Osteoblast (primary cell): ENCODE data around the gene PDE11A. TPM values are rescaled to one million over a fixed set of nuclear protein-coding genes. Genes with fewer than 3 reads are reported as not detected.

Experiments used
- DNase-seq: peaks from one replicate; pipeline ENCODE4 v3.0.0; 2011; ENCODE audit warnings: low spot score, mixed read lengths; ENCODE audit not compliant: insufficient read length; ENCODE audit errors: missing footprints
- H2AFZ ChIP-seq: 2 replicates; pipeline ENCODE4 v1.6.0; 2011; ENCODE audit warnings: mild to moderate bottlenecking, low read length
- H3K27ac ChIP-seq: 2 replicates; pipeline ENCODE4 v1.5.1; 2011; ENCODE audit warnings: mild to moderate bottlenecking, low read depth, low read length, moderate library complexity
- H3K27me3 ChIP-seq: 2 replicates; pipeline ENCODE4 v1.6.0; 2012; ENCODE audit warnings: mild to moderate bottlenecking, control low read depth, inconsistent platforms, low read length, moderate library complexity; ENCODE audit not compliant: insufficient read depth
- H3K36me3 ChIP-seq: 2 replicates; pipeline ENCODE4 v1.5.1; 2011; ENCODE audit warnings: mild to moderate bottlenecking, low read length, control low read depth, moderate library complexity; ENCODE audit not compliant: insufficient read depth
- H3K4me1 ChIP-seq: 2 replicates; pipeline ENCODE4 v1.5.1; 2011; ENCODE audit warnings: mild to moderate bottlenecking, low read length, control low read depth, moderate library complexity; ENCODE audit not compliant: insufficient read depth
- H3K4me2 ChIP-seq: 2 replicates; pipeline ENCODE4 v1.6.0; 2011; ENCODE audit warnings: mild to moderate bottlenecking, low read length; ENCODE audit not compliant: insufficient read depth
- H3K4me3 ChIP-seq: fragments of 200-600 bp; sonication (generic); 3 replicates; pipeline ENCODE4 v1.5.1; 2012; ENCODE audit warnings: mild to moderate bottlenecking, low read length, inconsistent platforms; ENCODE audit not compliant: insufficient read depth
- H3K79me2 ChIP-seq: 2 replicates; pipeline ENCODE4 v1.6.0; 2012; ENCODE audit warnings: mild to moderate bottlenecking, low read length, control low read depth, inconsistent platforms; ENCODE audit not compliant: insufficient read depth
- H3K9me3 ChIP-seq: 2 replicates; pipeline ENCODE4 v1.5.1; 2011; ENCODE audit warnings: low read depth, low read length, control low read depth
- H4K20me1 ChIP-seq: 2 replicates; pipeline ENCODE4 v1.6.0; 2012; ENCODE audit warnings: mild to moderate bottlenecking, low read length, control low read depth; ENCODE audit not compliant: insufficient read depth
- total RNA-seq: library from RNA; depleted of rRNA; stranded (reverse); fragments of >200 nt; gene quantifications from 2 replicates; pipeline ENCODE4 v1.2.3, GENCODE V29; 2012
- TF ChIP-seq, protein P1 (sequence below): IDR thresholded peaks from 2 replicates; pipeline ENCODE4 v1.5.1; 2011; ENCODE audit warnings: mild to moderate bottlenecking, low read depth, low read length, moderate library complexity; ENCODE audit errors: extremely low read depth

PDE11A gene
- total RNA-seq, 1 donor = 0.36 TPM

DNA sequence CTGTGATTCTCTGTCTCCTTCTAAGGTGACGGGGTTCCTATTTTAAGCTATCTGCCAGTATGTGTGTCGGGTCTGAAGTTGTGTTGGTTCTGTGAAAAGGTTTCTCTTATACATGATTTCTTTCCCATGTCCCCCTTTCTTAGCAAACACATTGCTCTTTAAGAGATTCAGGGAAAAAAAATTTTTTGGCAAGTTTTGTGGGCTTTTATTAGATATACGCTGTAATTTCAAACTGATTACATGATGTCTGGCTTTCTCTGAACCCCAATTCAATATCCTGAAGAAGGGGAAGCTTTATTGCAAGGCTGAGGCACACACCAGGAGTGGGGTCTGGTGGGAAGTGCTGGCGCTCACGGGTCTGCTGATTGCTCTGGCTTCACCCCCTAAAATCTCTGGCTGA lies 469.4 kb downstream of the PDE11A start:
- Histone ChIP-seq H3K4me3 (no peak overlapping the region), H2AFZ (no peak overlapping the region), H3K9me3 (no peaks in the 10 kb centered on the region), H3K27ac (no peak overlapping the region), H3K36me3 (no peaks in the 10 kb centered on the region), H3K4me2 (no peak overlapping the region), H4K20me1 (no peaks in the 10 kb centered on the region), H3K79me2 (no peaks in the 10 kb centered on the region), H3K27me3 (peaks cover 12% of the 10 kb centered on the region), H3K4me1 (peaks cover 1% of the 10 kb centered on the region)
- DNase-seq = no peak
- TF ChIP-seq, protein P1, sequence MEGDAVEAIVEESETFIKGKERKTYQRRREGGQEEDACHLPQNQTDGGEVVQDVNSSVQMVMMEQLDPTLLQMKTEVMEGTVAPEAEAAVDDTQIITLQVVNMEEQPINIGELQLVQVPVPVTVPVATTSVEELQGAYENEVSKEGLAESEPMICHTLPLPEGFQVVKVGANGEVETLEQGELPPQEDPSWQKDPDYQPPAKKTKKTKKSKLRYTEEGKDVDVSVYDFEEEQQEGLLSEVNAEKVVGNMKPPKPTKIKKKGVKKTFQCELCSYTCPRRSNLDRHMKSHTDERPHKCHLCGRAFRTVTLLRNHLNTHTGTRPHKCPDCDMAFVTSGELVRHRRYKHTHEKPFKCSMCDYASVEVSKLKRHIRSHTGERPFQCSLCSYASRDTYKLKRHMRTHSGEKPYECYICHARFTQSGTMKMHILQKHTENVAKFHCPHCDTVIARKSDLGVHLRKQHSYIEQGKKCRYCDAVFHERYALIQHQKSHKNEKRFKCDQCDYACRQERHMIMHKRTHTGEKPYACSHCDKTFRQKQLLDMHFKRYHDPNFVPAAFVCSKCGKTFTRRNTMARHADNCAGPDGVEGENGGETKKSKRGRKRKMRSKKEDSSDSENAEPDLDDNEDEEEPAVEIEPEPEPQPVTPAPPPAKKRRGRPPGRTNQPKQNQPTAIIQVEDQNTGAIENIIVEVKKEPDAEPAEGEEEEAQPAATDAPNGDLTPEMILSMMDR = no peak

DNA sequence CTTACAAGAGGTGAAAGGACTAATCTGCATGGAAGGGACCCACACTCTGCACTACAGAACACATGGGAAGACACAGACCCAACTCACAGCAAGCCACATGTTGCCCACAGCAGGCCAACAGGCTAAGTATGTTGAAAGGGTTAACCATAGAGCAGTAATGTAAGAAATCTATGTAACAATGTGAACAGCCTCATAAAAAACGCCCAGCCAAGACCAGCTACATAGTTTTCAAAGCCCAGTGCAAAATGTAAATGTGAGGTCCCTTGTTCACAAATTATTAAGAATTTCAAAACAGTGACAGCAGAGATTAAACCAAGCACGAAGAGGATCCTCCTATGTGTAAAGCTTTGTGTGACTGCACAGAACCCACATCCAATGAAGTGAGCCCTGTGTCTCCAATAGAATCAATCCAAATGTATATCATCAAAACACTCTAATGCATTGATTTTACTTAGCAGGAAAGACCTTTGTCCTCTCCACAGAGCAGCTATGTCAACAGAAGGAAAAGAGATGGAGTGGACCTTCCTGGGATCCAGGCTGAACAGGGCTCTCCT lies 469.9 kb downstream of the PDE11A start:
- DNase-seq = no peak
- Histone ChIP-seq H3K4me1 (peaks cover 6% of the 10 kb centered on the region), H2AFZ (no peak overlapping the region), H4K20me1 (no peaks in the 10 kb centered on the region), H3K27me3 (peaks cover 14% of the 10 kb centered on the region), H3K27ac (no peak overlapping the region), H3K79me2 (no peaks in the 10 kb centered on the region), H3K4me2 (no peak overlapping the region), H3K36me3 (no peaks in the 10 kb centered on the region), H3K4me3 (no peak overlapping the region), H3K9me3 (no peaks in the 10 kb centered on the region)
- TF ChIP-seq, protein P1 = no peak

DNA sequence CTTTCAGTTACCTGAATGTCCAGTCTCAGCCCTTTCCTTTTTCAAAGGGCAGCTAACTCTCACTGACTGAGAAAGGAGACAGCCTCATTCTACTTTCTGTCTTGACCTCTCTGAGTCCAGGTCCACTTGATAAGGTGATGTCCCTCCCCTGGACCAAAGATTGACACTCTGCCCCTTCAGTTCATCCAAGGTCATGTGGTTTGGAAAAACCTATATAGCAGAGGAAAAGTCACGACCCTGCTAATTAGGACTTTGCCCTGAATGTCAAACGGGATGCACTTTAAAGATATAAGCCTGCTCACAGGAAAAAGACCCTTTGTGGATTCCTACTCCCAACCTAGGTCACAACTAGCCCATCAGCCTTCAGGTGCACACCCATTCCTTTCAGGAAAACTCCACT lies 471.7 kb downstream of the PDE11A start:
- Histone ChIP-seq H3K79me2 (no peaks in the 10 kb centered on the region), H2AFZ (no peak overlapping the region), H4K20me1 (no peaks in the 10 kb centered on the region), H3K27me3 (peaks cover 15% of the 10 kb centered on the region), H3K36me3 (no peaks in the 10 kb centered on the region), H3K4me1 (peaks cover 6% of the 10 kb centered on the region), H3K4me3 (no peak overlapping the region), H3K9me3 (no peaks in the 10 kb centered on the region), H3K27ac (no peak overlapping the region), H3K4me2 (no peak overlapping the region)
- DNase-seq = no peak
- TF ChIP-seq, protein P1 = no peak

DNA sequence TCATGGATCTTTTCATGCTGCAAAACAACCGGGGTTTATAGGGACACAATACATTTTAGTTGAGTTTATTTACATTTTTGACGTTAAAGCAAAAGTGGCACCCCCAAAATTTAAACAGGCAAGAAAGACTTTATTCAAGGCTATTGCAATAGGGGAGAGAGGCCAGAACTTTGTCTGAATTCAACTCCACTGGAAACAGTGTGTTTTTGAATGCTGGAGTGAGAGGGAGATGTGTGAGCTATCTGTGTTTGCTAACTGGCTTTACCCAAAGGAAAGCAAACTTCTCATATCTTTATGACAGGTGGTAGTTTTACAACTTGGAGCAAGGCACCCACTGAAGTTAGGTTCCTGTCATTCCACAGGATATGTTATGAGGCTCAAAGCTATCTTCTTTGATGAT lies 472.6 kb downstream of the PDE11A start:
- H2AFZ ChIP-seq = no peak overlapping the region
- no peaks in the 10 kb centered on the region for H3K79me2 ChIP-seq
- no peak overlapping the region for H3K27ac ChIP-seq
- peaks cover 6% of the 10 kb centered on the region for H3K4me1 ChIP-seq
- TF ChIP-seq, protein P1 = no peak
- H4K20me1 ChIP-seq = no peaks in the 10 kb centered on the region
- H3K27me3 ChIP-seq = peaks cover 15% of the 10 kb centered on the region
- no peaks in the 10 kb centered on the region for H3K36me3 ChIP-seq
- H3K4me2 ChIP-seq = no peak overlapping the region
- no peak overlapping the region for H3K4me3 ChIP-seq
- H3K9me3 ChIP-seq = no peaks in the 10 kb centered on the region
- DNase-seq = no peak
